HFF-Myc (cell line): ENCODE results near the gene PIEZO1.

Experiments used
- DNase-seq: peaks from one replicate; pipeline ENCODE4 v3.0.0-alpha.2; 2011; ENCODE audit warnings: low read depth; ENCODE audit errors: extremely low read depth
- H3K4me3 ChIP-seq: replicated peaks from 2 replicates; pipeline ENCODE4 v1.5.1; 2011; ENCODE audit warnings: low read depth, mild to moderate bottlenecking, control low read depth, low read length
- TF ChIP-seq, protein P1 (sequence below): IDR thresholded peaks from 2 replicates; pipeline ENCODE4 v1.5.1; 2012; ENCODE audit warnings: mild to moderate bottlenecking, low read depth, low read length, control low read depth; ENCODE audit errors: missing control alignments

PIEZO1 gene

DNA sequence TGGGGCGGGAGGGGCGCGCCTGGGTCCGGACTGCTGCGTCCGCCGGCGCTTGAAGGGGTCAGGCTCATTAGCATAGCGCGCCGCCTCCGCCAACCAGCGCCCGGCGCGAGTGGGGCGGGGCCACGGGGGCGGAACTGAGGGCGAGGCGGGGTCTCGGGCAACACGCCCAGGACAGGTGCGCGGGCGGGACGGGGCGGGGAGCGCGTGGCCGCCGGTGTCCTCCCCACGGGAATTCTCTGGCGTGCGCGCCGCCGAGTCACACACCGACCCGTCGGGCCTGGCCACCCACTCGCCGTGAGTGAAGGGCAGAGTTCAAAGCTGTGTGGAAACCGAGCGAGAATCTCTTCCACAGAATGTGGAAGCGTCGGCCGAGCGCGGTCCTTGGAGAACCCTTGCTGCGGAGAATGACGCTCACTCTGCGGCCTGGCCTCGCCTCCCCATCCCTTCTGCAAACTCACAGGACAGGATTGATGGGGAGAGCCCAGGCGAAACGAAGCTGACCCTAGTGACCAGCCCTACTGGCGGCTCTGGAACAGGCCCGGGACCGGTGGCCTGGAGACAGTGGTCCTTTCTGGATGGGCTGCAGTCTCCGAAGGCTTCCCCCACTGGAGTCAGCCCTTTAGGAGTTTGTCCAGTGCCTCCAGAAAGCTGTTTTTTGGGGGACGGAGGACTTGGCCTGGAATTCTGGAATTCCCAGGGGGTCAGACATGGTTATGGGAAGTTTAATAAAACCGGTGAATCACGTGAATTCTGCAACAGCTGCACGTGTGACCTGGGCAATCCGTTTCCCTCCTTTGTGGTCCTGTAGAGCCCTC is 98.4 kb downstream of the PIEZO1 start, which contains the start of gene SNAI3:
Gene SNAI3 (minus strand): TSS at position 69 of the 815 bp plus-strand sequence. CDS start 101 bp downstream, outside the sequence.
- TF ChIP-seq, protein P1, sequence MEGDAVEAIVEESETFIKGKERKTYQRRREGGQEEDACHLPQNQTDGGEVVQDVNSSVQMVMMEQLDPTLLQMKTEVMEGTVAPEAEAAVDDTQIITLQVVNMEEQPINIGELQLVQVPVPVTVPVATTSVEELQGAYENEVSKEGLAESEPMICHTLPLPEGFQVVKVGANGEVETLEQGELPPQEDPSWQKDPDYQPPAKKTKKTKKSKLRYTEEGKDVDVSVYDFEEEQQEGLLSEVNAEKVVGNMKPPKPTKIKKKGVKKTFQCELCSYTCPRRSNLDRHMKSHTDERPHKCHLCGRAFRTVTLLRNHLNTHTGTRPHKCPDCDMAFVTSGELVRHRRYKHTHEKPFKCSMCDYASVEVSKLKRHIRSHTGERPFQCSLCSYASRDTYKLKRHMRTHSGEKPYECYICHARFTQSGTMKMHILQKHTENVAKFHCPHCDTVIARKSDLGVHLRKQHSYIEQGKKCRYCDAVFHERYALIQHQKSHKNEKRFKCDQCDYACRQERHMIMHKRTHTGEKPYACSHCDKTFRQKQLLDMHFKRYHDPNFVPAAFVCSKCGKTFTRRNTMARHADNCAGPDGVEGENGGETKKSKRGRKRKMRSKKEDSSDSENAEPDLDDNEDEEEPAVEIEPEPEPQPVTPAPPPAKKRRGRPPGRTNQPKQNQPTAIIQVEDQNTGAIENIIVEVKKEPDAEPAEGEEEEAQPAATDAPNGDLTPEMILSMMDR, result no peak
- H3K4me3 ChIP-seq, result peak within 1 kb of the TSS; percentile 41
- DNase-seq, result no peak

DNA sequence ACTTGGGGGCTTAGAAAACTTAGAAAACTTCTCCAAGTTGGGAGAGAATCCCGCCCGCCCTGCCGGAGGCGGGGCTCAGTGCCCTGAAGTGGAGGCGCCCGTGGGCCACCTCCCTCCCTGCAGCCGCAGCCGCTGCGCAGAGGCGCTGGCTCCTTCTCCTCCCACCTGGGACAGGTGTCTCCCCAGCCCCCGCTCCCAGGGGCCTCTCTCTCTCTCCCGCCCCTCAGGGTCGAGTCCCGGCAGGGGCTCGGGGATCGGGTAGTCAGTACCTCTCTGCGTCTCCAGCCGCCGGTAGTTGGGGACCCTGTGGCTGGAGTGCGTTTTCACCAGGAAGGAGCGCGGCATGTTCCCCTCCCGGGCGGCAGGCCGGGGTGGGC is 99.0 kb downstream of the PIEZO1 start:
- no peak for DNase-seq
- TF ChIP-seq, protein P1, result no peak
- H3K4me3 ChIP-seq, result peak overlapping the region; percentile 41

DNA sequence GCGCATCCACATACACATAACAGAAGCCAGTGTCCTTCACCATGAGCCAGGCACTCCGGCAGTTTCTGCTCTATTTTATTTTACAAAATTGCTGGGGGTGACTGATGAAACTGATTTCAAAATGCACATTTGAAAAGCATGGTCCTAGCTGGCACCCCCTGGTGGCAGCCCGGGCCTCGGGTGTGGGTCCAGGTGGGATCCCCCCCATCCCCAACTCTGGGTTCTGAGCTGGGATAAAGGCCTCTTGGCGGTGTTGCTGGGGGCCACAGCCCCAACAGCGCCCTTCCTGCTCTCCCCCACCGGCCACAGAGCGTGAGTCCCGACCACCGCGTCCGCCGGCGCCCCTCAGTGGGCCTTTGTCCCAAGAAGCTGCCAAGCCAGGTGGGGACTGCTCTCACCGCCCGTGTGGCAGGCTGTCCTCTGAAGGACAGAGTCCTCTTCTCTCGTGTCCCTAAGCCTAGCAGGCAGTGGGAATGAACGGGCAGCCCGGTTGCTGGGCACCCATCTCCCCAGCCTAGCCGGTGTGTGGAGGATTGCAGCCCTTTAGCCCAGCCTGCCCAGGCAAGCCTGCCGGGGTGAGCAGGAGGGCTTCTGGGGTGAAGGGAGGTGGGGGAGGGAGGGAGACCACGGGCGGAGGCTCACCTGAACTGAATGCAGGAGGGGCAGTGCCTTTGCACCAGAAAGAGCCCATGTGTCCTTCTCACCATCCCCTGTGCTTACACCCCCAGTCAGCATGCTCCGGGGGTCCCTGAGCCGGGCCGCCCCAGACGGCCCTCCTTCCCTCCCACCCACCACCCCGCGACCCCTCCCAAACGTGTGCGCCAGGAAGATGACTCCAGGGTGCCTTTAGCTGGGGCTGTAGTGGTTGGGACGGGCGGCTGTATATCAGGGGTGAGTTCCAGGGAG is 99.6 kb downstream of the PIEZO1 start:
- TF ChIP-seq, protein P1, result peak; percentile 74
- peak overlapping the region; percentile 41 for H3K4me3 ChIP-seq
- DNase-seq, result no peak

DNA sequence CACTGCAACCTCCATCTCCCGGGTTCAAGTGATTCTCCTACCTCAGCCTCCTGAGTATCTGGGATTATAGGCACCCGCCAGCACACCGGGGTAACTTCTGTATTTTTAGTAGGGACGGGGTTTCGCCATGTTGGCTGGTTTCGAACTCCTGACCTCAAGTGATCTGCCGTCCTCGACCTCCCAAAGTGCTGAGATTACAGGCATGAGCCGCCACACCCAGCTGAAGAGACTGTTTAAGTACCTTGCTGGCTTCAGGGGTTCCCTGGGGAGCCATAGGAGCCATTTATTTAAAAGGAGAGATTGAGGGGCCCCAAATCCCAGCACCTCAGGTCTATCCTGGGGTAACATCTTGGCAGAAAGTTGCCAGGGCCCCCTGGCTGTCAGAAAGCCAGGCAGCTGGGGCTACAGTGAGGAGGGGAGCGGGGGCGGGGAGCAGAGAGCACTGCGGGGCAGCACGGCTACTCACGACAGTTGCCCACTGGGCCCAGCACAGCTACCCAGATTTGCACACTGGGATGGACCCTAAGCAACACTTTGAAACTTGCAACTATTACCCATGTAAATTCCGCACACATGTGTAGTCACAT is 100.4 kb downstream of the PIEZO1 start:
- no peak overlapping the region for H3K4me3 ChIP-seq
- TF ChIP-seq, protein P1, result no peak
- DNase-seq, result no peak

DNA sequence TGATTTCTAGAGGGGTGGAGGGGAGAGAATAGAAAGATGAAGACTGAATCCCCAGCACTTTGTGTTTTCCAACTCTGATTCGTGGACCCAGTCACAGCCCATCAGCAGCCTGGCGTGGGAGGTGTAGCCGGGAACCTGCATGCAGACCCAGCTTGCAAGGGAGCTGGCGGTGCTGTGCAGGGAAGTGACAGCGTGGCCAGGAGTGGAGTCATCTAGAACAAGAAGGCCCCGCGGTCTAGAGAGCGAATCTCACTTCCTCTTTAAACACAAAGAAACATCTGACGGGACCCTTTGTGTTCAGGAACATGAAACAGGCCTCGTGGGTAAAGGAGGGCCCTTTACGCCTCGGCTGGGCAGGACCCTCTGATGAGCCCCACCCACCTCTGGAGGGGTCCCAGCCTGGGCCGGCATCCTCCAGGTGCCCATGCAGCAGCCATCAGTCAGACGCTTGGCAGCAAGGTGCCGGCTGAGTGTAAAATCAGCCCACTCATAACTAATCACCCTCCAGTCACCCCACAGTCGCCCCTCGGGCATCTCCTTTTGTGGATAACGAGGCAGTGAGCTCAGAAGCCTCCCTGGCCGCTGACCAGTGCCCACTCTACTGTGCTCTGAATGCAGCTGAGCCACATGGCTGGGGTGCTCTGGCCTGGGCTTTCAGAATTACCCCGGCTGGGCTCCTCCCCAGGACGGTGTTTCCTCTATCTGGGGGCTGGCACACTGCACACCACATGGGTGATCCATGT is 103.1 kb downstream of the PIEZO1 start:
- TF ChIP-seq, protein P1, result no peak
- no peak for DNase-seq
- no peak overlapping the region for H3K4me3 ChIP-seq

DNA sequence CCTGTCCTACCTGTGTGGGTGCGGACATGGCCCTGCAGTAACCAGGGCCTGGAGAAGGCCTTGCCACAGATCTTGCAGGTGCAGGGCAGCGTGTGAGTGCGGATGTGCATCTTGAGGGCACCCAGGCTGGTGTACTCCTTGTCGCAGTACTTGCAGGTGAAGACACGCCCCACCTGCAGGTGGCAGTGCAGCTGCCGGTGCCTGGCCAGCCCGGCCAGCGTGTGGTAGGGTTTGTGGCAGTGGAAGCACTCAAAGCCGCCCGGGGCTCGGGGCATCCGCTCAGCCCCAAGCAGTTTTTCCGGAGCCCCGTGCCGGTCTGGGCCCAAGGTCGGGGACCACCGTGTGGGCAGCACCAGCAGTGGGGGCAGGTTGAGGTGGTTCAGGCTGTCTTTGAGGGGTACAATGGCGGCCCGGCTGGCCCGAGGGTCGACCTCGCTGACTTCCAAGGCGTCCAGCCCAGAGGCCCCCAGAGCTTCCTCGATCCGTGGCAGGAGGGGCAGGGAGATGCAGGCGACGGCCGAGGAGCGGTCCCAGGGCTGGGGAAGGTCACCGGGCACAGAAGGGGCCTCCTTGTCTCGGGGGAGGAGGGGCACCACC is 103.8 kb downstream of the PIEZO1 start:
- TF ChIP-seq, protein P1, result peak; percentile 29
- no peak overlapping the region for H3K4me3 ChIP-seq
- DNase-seq, result no peak
